Esophagus muscularis mucosa (tissue), 4 donors: ENCODE results near the gene WFDC8. TPM values are rescaled to one million over a fixed set of nuclear protein-coding genes. Genes with fewer than 3 reads are reported as not detected.
"Not testable (repeated sequence)": the region's sequence is repeated elsewhere in the genome, so short reads cannot be mapped to it uniquely, and the experiment has no call there.

ENCODE experiments used
- DNase-seq: peaks from one replicate; pipeline ENCODE4 v3.0.0-alpha.2; 2017; ENCODE audit errors: extremely low spot score
- H3K27ac ChIP-seq, 4 donors: fragments of 200-600 bp; sonication (generic); replicated peaks in 1 of 4; 1 replicate in 3 of 4; 2 replicates in 1 of 4; pipeline ENCODE4 v1.5.1; 2016 to 2019; ENCODE audit warnings: mild to moderate bottlenecking in 1 of 4
- H3K27me3 ChIP-seq, 4 donors: fragments of 200-600 bp; sonication (generic); one replicate each; pipeline versions ENCODE4 v1.5.1 to v1.6.0; 2016 to 2019
- H3K36me3 ChIP-seq, 4 donors: fragments of 200-600 bp; sonication (generic); one replicate each; pipeline ENCODE4 v1.5.1; 2016 to 2019
- H3K4me1 ChIP-seq, 4 donors: fragments of 200-600 bp; sonication (generic); one replicate each; pipeline ENCODE4 v1.5.1; 2016 to 2019
- H3K4me3 ChIP-seq, 4 donors: fragments of 200-600 bp; sonication (generic); 1 replicate in 2 of 4; 2 replicates in 2 of 4; pipeline ENCODE4 v1.5.1; 2016 to 2019; ENCODE audit warnings: mild to moderate bottlenecking in 4 of 4, moderate library complexity in 1 of 4
- H3K9me3 ChIP-seq, 4 donors: fragments of 200-600 bp; sonication (generic); 1 replicate in 3 of 4; 2 replicates in 1 of 4; pipeline ENCODE4 v1.5.1; 2016 to 2019
- CTCF ChIP-seq, 3 experiments: fragments of 200-600 bp in 2 of 3; fragments of 450-650 bp in 1 of 3; sonication (generic) in 2 of 3; IDR thresholded peaks; one replicate each; pipeline ENCODE4 v1.5.1; 2017 to 2019; ENCODE audit warnings: antibody characterized with exemption in 3 of 3, mild to moderate bottlenecking in 2 of 3, moderate library complexity in 1 of 3
- EP300 ChIP-seq: sonication (generic); formaldehyde crosslinking; IDR thresholded peaks from one replicate; pipeline ENCODE4 v1.6.1; 2017; ENCODE audit warnings: antibody characterized with exemption
- POLR2A ChIP-seq: fragments of 450-650 bp; IDR thresholded peaks from one replicate; pipeline ENCODE4 v1.6.1; 2017; ENCODE audit warnings: antibody characterized with exemption, moderate library complexity, mild to moderate bottlenecking, low read depth
- POLR2AphosphoS5 ChIP-seq, 2 donors: sonication (generic); formaldehyde crosslinking; IDR thresholded peaks; one replicate each; pipeline ENCODE4 v1.6.1; 2017; ENCODE audit warnings: antibody characterized with exemption in 2 of 2
- WGBS: methylation state at CpG from one replicate; pipeline ENCODE4 v1.1.5; 2018; 5-methylcytosine and 5-hydroxymethylcytosine counted together
- intact Hi-C: fragments of 100-400 bp; cut with DNase I; formaldehyde crosslinking; loops from one replicate; pipeline ENCODE4 v1.15.1; 2023
- total RNA-seq, 4 donors: library from RNA; depleted of rRNA; stranded (reverse); fragments of >200 nt; gene quantifications; one replicate each; pipeline versions ENCODE4 v1.1.0 to v1.2.1, GENCODE V29; 2016

Gene WFDC8
- total RNA-seq, 4 donors from 2014 or later, result not detected

GRCh38 chr20:45592574-45593189 lies 13.6 kb upstream of the WFDC8 start:
- H3K4me1 ChIP-seq, result no peaks in the 10 kb centered on the region
- 67% methylated on average over 5 of the region's 5 CpGs for WGBS
- H3K27ac ChIP-seq, result no peak overlapping the region
- no peaks in the 10 kb centered on the region for H3K36me3 ChIP-seq
- H3K9me3 ChIP-seq, result peaks cover 0 to 7% (median 0%) of the 10 kb centered on the region in 4 donors
- intact Hi-C loops, result no loop called here
- no peak overlapping the region for H3K4me3 ChIP-seq
- peaks cover 0 to 18% (median 0%) of the 10 kb centered on the region in 4 donors for H3K27me3 ChIP-seq
- DNase-seq, result no peak
- TF ChIP-seq POLR2AphosphoS5 (IDR thresholded peaks at IDR 0.05) (no peak), EP300 (no peak), CTCF (IDR thresholded peaks at IDR 0.05) (peak in 1 of 3 experiments; percentile 24)

- Histone ChIP-seq H3K27ac (no peak overlapping the region), H3K9me3 (peaks cover 0 to 7% (median 0%) of the 10 kb centered on the region in 4 donors), H3K27me3 (peaks cover 0 to under 1% (median 0%) of the 10 kb centered on the region in 4 donors), H3K4me3 (no peak overlapping the region), H3K36me3 (no peaks in the 10 kb centered on the region), H3K4me1 (no peaks in the 10 kb centered on the region)
- intact Hi-C loops, result no loop called here
- TF ChIP-seq POLR2AphosphoS5 (IDR thresholded peaks at IDR 0.05), result no peak
- TF ChIP-seq POLR2A, result no peak
- TF ChIP-seq EP300, result no peak
- no peak for TF ChIP-seq CTCF (IDR thresholded peaks at IDR 0.05)
- 60% methylated on average over 1 of the region's 1 CpG for WGBS
- no peak for DNase-seq
Observed at GRCh38 chr20:45589725-45590124, 10.6 kb upstream of the WFDC8 start.

GRCh38 chr20:45588800-45589199 lies 9.7 kb upstream of the WFDC8 start:
- Histone ChIP-seq H3K4me3 (no peak overlapping the region), H3K27me3 (peaks cover 0 to 7% (median 0%) of the 10 kb centered on the region in 4 donors), H3K4me1 (no peaks in the 10 kb centered on the region), H3K27ac (no peak overlapping the region), H3K9me3 (peaks cover 0 to 7% (median 0%) of the 10 kb centered on the region in 4 donors), H3K36me3 (no peaks in the 10 kb centered on the region)
- intact Hi-C loops, result no loop called here
- WGBS, result 68% methylated on average over 2 of the region's 2 CpGs
- no peak for TF ChIP-seq CTCF (IDR thresholded peaks at IDR 0.05)
- TF ChIP-seq POLR2AphosphoS5 (IDR thresholded peaks at IDR 0.05), result no peak
- no peak for TF ChIP-seq EP300
- TF ChIP-seq POLR2A, result no peak
- DNase-seq, result no peak

GRCh38 chr20:45585986-45586385 lies 6.9 kb upstream of the WFDC8 start:
- peaks cover 0 to 15% (median 0%) of the 10 kb centered on the region in 4 donors for H3K27me3 ChIP-seq
- H3K36me3 ChIP-seq, H3K27ac ChIP-seq, DNase-seq, H3K4me1 ChIP-seq, H3K9me3 ChIP-seq, H3K4me3 ChIP-seq, intact Hi-C loops: not testable (repeated sequence)
- 79% methylated on average over 5 of the region's 5 CpGs for WGBS

- intact Hi-C loops, H3K9me3 ChIP-seq, H3K4me3 ChIP-seq, H3K4me1 ChIP-seq, DNase-seq, H3K36me3 ChIP-seq, H3K27ac ChIP-seq: not testable (repeated sequence)
- H3K27me3 ChIP-seq, result peaks cover 0 to 15% (median 0%) of the 10 kb centered on the region in 4 donors
- 78% methylated on average over 5 of the region's 5 CpGs for WGBS
Observed at GRCh38 chr20:45584294-45584693, 5.2 kb upstream of the WFDC8 start.

GRCh38 chr20:45583502-45583901 lies 4.4 kb upstream of the WFDC8 start:
- Histone ChIP-seq H3K4me3 (no peak overlapping the region), H3K36me3 (no peaks in the 10 kb centered on the region), H3K27me3 (peaks cover 0 to 15% (median 0%) of the 10 kb centered on the region in 4 donors), H3K4me1 (no peaks in the 10 kb centered on the region), H3K27ac (no peak overlapping the region), H3K9me3 (no peaks in the 10 kb centered on the region)
- DNase-seq, result no peak
- TF ChIP-seq POLR2AphosphoS5 (IDR thresholded peaks at IDR 0.05), result no peak
- no peak for TF ChIP-seq CTCF (IDR thresholded peaks at IDR 0.05)
- TF ChIP-seq EP300, result no peak
- no peak for TF ChIP-seq POLR2A
- intact Hi-C loops, result no loop called here
- 78% methylated on average over 3 of the region's 3 CpGs for WGBS
